Bronchial epithelial cell (primary cell): ENCODE data around the gene COA8. TPM values are rescaled to one million over a fixed set of nuclear protein-coding genes. Genes with fewer than 3 reads are reported as not detected.

ENCODE experiments used
- DNase-seq: peaks from one replicate; pipeline ENCODE4 v3.0.0-alpha.2; 2010; ENCODE audit warnings: low read depth
- FAIRE-seq: peaks from 2 replicates; lab custom pipeline; 2011; peaks lifted over from hg19 to GRCh38; lab: Jason Lieb, UNC
- H3K27me3 ChIP-seq: 2 replicates; pipeline ENCODE4 v1.5.1; 2011; ENCODE audit warnings: low read length; ENCODE audit not compliant: control insufficient read depth, insufficient read depth
- H3K36me3 ChIP-seq: 2 replicates; pipeline ENCODE4 v1.5.1; 2011; ENCODE audit warnings: low read length; ENCODE audit not compliant: control insufficient read depth, insufficient read depth
- H3K4me3 ChIP-seq: 2 replicates; pipeline ENCODE4 v1.5.1; 2011; ENCODE audit warnings: mild to moderate bottlenecking, low read depth, low read length, control low read depth
- total RNA-seq: library from RNA; depleted of rRNA; stranded (reverse); fragments of >200 nt; gene quantifications from 2 replicates; pipeline ENCODE4 v1.2.1, GENCODE V29; 2014
- TF ChIP-seq, protein P1 (sequence below): IDR thresholded peaks from 2 replicates; pipeline ENCODE4 v1.5.1; 2011; ENCODE audit warnings: mild to moderate bottlenecking, moderate library complexity, low read length, control low read depth, inconsistent platforms; ENCODE audit not compliant: insufficient read depth, severe bottlenecking

The COA8 gene
- total RNA-seq, 1 donor from 2014 or later: 17.4 TPM

DNA sequence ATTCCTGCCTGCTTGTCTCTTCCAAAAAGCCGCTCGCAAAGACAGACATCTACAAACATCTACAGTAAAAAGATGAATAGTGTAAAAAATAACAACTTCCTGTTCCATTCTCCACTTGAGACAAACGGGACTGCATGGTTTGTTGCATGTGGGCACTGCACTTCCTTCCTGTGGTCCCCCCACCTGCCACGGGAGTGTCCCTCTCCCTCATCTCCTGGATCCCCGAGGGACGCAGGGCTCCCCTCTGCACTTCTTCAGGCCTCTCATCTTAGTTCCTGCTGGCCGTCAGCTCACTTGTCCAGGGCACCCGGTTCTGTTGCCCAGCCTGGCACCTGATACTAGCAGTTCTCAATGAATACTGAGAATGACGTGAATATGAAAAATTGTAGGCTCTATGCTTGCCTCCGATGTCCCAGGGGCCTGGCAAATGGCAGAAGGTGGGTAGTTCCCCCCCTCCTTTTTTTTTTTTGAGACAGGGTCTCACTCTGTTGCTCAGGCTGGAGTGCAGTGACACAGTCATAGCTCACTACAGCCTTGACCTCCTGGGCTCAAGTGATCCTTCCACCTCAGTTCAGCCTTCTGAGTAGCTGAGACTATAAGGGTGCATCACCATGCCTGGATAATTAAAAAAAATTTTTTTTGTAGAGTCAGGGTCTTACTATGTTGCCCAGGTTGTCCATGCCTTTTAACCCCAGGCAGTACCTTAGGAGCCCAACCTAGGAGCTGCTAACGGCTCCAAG is 62.8 kb downstream of the COA8 start:
- TF ChIP-seq, protein P1, sequence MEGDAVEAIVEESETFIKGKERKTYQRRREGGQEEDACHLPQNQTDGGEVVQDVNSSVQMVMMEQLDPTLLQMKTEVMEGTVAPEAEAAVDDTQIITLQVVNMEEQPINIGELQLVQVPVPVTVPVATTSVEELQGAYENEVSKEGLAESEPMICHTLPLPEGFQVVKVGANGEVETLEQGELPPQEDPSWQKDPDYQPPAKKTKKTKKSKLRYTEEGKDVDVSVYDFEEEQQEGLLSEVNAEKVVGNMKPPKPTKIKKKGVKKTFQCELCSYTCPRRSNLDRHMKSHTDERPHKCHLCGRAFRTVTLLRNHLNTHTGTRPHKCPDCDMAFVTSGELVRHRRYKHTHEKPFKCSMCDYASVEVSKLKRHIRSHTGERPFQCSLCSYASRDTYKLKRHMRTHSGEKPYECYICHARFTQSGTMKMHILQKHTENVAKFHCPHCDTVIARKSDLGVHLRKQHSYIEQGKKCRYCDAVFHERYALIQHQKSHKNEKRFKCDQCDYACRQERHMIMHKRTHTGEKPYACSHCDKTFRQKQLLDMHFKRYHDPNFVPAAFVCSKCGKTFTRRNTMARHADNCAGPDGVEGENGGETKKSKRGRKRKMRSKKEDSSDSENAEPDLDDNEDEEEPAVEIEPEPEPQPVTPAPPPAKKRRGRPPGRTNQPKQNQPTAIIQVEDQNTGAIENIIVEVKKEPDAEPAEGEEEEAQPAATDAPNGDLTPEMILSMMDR: no peak
- FAIRE-seq: no peak
- Histone ChIP-seq H3K36me3 (no peaks in the 10 kb centered on the region), H3K4me3 (no peak overlapping the region), H3K27me3 (no peaks in the 10 kb centered on the region)
- DNase-seq: no peak

DNA sequence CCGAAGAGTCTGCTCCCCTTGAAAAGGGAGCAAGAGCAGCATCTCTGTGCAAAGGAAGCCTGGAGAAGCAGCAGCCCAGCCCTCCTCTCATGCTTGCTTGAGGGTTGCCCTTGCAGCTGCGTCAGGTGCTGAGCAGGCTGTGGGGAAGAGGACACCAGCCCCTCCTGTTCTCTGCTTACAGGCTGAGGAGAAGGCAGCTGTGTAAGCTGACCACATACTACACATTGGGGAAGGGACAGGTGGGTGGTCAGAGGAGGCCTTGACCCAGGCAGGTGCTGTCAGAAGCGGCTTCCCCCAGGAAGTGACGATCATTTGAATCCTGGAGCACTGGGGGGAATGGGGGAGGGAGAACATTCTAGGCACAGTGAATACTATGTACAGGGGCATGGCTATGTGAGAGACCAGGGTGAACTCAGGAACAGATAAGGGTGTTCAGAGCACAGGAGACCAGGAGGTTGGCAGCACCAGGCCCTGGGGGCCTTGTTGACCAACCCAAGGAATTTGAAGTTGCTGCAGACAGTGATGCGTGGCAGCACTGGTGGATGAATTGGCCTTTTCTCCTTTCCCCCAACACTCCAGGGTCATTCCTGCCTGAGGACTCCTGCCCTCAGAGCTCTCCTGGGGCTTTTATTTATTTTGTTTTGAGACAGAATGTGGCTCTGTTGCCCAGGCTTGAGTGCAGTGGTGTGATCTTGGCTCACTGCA is 63.5 kb downstream of the COA8 start:
- no peak overlapping the region for H3K4me3 ChIP-seq
- FAIRE-seq (no peak), DNase-seq (no peak)
- H3K27me3 ChIP-seq: no peaks in the 10 kb centered on the region
- H3K36me3 ChIP-seq: no peaks in the 10 kb centered on the region
- TF ChIP-seq, protein P1: no peak

DNA sequence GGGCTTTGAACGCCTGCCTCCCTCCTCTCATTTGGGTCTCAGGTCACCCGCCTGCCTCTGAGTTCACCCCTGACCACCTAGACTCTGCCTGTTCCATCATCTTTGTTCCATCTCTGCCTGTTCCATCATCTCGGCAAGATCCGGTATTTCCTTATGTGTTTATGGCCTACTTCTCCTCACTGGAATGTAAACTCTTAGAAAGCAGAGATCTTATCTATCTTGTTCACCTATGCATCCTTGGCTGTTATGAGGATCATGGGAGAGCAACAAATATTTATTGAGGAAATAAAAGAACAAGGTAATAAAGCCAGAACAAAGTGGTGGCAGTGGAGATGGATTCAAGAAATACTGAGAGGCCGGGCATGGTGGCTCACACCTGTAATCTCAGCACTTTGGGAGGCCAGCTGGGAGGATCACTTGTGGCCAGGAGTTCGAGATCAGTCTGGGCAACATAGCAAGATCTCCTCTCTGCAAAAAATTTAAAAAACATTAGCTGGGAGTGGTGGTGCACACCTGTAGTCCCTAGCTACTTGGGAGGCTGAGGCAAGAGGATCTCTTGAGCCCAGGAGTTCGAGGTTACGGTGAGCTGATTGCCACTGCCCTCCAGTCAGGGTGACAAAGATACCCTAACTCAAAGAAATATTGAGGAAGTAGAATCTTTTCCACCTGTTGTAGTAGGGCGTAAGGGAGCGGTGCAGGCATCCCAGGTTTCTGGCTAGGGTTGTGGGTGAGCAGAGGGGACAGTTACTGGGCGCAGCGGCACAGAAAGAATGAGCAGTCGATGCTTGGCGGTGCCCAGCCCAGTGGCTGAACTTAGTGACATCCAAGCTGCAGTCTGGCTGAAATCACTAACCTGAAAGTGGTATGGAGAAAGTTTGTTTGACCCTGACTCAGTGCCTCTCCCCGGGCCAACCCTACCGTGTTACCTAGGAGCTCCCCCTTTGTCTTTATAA is 64.6 kb downstream of the COA8 start:
- DNase-seq (no peak), FAIRE-seq (no peak)
- Histone ChIP-seq H3K36me3 (peaks cover 2% of the 10 kb centered on the region), H3K4me3 (no peak overlapping the region), H3K27me3 (no peaks in the 10 kb centered on the region)
- TF ChIP-seq, protein P1: no peak

DNA sequence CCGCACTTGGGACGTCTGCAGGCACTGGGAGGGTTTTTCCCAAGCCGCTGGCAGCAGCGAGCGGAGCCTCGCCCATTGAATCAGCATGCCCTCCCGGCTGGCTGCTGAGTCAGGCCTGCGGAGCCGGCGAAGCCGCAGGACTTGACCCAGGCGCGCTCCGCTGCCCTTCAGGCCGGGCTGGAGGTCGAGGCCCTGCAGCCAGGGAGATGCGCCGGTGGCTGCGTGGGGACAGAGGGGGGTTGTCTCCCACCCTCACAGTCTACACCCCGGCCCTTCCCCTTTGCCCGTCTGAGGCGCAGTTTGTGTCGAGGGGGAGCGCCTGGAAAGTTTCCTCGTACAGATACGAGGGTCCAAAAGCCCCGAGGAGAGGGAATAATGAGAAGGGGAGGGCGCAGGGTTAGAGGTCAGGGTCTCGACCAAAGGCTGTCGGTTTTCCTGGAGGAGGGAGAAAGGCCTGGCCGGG is 65.5 kb downstream of the COA8 start:
- TF ChIP-seq, protein P1: no peak
- Histone ChIP-seq H3K4me3 (peak overlapping the region; percentile 82), H3K36me3 (peaks cover 2% of the 10 kb centered on the region), H3K27me3 (no peaks in the 10 kb centered on the region)
- DNase-seq (peak; percentile 85), FAIRE-seq (no peak)

DNA sequence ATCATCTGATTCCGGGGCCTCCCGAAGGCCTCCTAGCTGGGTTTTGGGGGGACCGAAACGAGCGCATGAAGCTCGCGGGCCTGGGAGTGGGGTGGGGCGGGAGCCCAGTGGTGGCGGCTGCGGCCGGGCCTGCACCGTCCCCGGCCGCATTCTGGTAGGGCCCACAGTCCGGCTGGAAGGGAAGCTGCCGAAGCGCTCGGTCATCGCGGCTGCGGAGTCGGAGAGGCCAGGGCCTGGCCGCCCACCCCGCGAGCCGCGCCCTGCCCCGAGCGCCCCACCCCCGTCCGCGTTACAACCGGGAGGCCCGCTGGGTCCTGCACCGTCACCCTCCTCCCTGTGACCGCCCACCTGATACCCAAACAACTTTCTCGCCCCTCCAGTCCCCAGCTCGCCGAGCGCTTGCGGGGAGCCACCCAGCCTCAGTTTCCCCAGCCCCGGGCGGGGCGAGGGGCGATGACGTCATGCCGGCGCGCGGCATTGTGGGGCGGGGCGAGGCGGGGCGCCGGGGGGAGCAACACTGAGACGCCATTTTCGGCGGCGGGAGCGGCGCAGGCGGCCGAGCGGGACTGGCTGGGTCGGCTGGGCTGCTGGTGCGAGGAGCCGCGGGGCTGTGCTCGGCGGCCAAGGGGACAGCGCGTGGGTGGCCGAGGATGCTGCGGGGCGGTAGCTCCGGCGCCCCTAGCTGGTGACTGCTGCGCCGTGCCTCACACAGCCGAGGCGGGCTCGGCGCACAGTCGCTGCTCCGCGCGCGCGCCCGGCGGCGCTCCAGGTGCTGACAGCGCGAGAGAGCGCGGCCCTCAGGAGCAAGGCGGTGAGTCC is 66.1 kb downstream of the COA8 start, which contains the start of gene KLC1:
Gene KLC1, plus strand, starts transcription at position 528 of the 819 bp plus-strand sequence. CDS start 25,354 bp downstream, outside the sequence.
- Histone ChIP-seq H3K4me3 (peak within 1 kb of the TSS; percentile 82), H3K27me3 (no peaks in the 10 kb centered on the region), H3K36me3 (peaks cover 4% of the 10 kb centered on the region)
- FAIRE-seq: no peak
- TF ChIP-seq, protein P1: no peak
- peak; percentile 22 for DNase-seq
